NCI-H1092 treated with DMSO at 0.1 percent for 48 hours (cell line): Measurements from ENCODE around the gene ACP5.
"Not testable (repeated sequence)": the region's sequence is repeated elsewhere in the genome, so short reads cannot be mapped to it uniquely, and the experiment has no call there.

ENCODE experiments used
- DNase-seq: peaks from one replicate; lab custom pipeline; 2025; lab: John Stamatoyannopoulos, UW

ACP5 gene

GRCh38 chr19:11578258-11579142 lies 1.1 kb upstream of the ACP5 start:
- no peak for DNase-seq

GRCh38 chr19:11576227-11576626 lies 1.2 kb downstream of the ACP5 start:
- DNase-seq = no peak

DNA sequence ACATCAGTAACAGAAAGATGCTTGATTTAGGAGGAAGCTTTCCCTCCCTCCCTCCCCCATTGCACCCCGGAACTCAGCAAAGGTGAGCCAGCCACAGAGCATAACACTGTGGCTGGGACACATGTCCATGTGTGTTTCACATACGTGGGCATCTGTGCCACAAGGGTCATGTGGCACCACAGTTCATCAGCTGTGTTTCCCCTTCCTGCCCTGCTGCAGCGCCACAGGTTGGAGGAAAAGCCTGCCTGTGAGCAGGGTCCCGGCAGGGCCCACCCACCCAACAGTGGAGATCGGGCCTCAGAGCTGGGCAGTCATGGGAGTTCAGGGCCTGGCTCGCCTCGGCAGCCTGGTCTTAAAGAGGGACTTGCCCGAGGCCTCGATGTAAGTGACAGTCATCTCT lies 2.8 kb downstream of the ACP5 start:
- no peak for DNase-seq

- DNase-seq = not testable (repeated sequence)
Observed at GRCh38 chr19:11573763-11574162, 3.7 kb downstream of the ACP5 start.

GRCh38 chr19:11573354-11573753 lies 4.1 kb downstream of the ACP5 start:
- DNase-seq = not testable (repeated sequence)

DNA sequence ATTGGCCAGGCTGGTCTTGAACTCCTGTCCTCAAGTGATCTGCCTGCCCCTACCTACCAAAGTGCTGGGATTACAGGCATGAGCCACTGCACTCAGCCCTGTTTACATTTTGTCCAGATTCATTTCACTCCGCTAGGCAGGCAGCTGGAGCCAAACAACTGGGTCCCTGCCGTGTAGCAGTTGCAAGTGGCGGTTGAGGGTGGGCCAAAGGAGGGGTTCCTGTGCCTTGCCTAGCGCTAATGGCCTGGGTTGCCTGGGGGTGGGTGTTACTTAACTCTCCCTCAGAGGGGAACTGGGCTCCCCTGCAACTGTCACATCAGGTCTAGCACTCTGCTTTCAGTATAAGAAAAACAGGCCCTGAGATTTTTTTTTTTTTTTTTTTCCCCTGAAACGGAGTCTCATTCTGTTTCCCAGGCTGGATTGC lies 7.4 kb downstream of the ACP5 start:
- no peak for DNase-seq

DNA sequence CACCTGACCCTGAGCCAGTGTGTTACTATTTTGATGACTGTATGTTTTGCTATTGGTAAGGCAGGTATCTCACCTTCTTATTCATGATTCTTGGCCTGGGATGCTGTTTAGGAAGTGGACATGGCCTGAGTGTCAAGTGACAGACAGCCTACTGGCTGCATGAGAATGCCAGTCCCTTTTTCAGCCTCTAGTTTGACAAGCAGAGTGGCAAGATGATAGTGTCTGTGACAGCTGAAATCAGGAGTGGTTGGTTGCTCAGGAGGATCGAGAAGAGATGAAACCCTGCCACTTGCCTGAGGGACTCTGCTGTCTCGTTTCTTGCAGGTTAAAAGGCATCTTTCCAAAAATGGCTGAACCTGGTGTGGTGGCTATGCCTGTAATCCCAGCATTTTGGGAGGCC lies 11.3 kb downstream of the ACP5 start:
- no peak for DNase-seq

DNA sequence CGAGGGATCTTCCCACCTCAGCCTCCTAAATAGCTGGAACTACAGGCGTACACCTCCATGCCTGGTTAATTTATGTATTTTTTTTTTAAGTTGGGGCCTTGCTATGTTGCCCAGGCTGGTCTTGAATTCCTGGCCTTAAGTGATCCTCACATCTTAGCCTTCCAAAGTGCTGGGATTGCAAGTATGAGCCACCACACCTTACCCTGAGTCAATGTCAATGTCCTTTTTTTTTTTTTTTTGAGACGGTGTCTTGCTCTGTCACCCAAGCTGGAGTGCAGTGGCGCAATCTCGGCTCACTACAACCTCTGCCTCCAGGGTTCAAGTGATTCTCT lies 11.8 kb downstream of the ACP5 start:
- DNase-seq = not testable (repeated sequence)

DNA sequence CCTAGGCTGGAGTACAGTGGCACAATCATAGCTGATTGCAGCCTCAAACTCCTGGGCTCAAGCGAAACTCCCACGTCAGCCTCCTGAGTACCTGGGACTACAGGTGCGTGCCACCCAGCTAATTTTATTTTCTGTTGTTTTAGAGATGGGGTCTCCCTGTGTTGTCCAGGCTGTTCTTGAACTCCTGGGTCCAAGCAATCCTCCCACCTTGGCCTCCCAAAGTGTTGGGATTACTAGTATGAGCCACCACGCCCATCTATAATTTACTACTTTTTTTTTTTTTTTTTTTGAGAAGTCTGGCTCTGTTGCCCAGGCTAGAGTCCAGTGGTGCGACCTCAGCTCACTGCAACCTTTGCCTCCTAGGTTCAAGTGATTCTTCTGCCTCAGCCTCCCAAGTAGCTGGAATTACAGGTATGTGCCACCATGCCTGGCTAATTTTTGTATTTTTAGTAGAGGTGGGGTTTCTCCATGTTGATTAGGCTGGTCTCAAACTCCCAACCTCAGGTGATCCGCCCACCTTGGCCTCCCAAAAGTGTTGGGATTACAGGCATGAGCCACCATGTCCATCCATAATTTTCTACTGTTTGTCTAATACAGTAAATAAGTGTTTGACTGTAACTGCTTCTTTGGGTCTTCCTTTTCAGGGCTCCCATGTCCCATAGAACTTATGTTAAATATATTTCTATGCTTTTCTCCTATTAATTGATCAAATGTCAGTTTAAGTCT lies 13.2 kb downstream of the ACP5 start:
- not testable (repeated sequence) for DNase-seq

DNA sequence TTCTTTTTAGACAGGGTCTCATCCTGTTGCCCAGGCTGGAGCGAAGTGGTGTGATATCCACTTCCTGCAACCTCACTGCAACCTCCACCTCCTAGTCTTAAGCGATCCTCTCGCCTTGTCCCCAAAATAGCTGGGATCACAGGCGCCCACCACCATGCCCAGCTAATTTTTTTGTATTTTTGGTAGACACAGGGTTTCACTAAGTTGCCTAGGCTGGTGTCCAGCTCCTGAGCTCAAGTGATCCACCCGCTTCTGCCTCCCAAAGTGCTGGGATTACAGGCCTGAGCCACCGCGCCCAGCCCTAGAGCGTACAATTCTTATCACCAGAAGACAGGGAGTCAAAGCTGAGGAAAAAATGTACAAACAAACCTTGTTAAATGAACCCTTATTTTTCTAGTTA lies 13.9 kb downstream of the ACP5 start:
- no peak for DNase-seq

GRCh38 chr19:11560404-11561051 lies 16.9 kb downstream of the ACP5 start:
- DNase-seq = peak; percentile 72

DNA sequence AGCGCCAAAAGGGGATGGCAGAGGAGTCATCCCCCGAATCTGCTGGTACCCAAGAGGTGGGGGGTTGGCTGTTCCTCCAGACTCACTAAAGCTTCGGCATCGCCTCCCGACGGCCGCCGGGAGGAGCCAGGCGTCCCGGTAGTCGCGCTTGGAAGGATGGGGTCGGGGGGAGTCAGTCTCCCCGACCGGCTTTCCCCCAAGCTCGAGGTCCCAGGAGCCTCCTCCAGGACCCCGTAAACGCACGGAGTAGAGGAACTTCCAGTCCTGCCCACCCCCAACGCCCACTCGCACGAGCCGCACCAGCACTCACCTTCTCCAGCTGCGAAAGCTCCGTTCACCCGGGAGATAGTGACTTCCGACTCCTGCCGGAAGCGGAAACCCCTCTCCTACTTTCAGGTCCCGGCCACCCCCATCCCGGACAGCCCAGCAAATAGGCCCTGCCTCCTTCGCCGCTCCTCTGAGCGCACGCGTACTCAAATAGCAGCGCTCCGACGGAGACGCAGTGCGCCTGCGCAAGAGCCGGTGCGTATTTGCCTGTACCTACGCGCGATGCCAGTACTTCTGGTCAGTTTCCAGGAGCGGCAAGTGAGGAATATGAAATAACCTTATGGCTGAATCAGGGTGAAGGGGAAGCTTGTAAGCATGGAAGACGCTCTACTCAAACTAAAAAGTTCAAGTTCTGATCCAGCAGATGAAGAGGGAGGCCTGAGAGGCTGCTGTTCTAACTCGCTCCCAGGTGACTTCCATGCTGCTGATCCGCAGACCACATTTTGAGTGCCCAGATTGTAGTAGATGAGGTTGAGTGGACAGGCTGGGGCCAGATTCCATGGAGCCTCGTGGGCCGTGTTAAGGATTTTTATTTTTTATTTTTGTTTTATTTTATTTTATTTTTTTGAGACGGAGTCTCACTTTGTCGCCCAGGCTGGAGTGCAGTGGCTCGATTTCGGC lies 18.3 kb downstream of the ACP5 start, which contains the start of gene ELOF1:
Gene ELOF1 (minus strand): TSS at position 350 of the 948 bp plus-strand sequence. CDS start 4,883 bp downstream, outside the sequence.
- DNase-seq = peak; percentile 98

DNA sequence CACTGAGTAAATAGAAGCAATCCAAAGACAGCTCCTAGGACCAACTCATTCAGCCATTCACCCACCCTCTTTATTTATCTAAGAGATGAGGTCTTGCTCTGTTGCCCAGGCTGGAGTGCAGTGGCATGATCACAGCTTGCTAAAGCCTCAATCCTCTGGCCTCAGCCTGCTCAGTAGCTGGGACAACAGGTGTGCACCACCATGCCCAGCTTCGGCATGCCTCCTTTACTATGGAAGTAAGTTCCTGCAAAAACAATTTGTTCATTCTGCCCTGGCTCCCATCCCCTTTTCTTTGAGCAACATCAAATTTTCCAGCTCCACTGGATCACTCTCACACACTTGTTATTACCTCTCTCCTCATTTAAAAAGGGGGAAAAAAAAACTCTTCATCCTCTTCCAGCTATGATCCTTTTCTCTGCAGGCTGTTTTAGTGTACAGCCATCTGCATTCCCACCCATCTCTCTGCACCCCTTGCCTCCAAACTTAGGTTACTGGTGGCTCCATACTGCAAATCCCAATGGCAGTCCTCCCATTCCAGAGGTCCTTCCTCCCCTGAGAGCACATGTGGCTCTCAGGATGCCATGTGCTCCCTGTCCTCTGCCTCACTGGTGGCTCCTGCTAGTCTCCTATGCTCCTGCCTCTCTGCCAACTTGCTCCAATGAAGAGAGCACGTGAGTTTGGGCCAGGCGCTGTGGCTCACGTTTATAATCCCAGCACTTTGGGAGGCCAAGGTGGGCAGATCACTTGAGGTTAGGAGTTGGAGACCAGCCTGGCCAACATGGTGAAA lies 20.6 kb downstream of the ACP5 start:
- DNase-seq = no peak

DNA sequence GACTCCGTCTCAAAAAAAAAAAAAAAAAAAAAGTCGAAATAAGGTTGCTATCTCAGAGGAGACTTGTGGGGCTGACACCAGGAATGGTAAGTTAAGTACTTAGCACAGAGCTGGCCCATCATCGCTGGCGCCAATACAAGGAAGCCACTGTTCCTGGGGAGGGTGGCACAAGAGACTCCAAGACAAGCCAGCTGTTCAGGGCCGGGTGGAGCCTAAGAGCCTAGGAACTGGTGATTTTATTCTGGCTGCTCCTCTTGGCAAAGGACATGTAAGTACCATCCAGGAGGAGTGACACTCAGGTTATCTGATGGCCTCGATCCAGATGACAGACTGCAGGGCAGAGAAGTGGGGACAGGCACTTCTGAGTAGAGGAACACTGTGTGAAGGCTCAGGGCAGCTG lies 22.2 kb downstream of the ACP5 start:
- DNase-seq = no peak

DNA sequence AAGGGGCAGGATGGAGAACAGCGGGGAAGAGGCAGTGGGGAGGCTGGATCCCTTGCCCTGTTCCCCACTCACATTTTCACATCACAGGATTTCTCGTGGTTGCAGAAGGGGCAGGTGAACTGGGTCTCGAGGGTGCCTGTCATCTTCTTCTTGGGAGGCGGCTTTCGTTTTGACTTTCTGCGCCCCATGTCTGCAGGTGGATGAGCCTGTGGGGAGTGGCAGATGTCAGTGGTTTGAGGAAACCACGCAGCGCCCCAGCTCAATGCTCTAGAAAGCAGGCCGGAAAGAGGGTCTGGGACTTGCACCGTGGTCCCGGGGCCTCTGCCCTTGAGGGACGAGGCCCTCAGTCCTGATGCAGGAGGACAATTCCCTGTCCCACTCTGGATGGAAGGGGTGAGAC lies 23.3 kb downstream of the ACP5 start:
- no peak for DNase-seq

DNA sequence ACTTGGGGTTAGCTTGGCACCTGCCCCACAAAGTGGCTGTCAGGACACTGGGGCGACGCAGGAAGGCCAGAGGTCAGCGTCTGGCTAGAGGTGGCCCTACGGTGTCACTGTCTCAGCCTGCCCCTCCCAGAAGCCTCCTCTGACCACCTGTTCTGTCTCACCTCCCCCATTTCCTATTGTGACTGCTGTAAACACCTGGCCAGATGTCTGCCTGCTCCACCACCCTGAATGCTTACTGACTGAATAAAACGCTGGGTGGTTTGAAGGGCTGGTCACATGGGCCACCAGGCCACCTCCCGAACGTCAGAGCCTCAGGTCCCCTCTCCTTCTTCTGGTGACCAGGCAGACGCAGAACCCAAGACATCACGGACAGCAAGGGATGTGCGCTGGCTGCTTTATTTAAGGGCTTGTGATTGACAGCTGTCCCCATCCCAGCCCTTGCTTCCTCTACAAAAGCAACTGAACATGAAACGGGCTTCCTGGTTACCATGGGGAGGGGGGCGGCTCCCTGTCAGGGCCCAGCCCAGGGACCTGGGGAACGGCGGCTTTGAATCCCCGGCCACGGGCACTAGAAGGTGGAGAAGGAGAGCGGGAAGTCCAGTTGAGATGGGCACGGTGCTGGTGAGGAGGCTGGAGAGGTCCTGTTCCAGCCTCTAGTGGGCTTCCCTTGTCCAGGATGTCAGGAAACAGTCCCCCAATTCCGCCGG lies 24.6 kb downstream of the ACP5 start:
- no peak for DNase-seq

DNA sequence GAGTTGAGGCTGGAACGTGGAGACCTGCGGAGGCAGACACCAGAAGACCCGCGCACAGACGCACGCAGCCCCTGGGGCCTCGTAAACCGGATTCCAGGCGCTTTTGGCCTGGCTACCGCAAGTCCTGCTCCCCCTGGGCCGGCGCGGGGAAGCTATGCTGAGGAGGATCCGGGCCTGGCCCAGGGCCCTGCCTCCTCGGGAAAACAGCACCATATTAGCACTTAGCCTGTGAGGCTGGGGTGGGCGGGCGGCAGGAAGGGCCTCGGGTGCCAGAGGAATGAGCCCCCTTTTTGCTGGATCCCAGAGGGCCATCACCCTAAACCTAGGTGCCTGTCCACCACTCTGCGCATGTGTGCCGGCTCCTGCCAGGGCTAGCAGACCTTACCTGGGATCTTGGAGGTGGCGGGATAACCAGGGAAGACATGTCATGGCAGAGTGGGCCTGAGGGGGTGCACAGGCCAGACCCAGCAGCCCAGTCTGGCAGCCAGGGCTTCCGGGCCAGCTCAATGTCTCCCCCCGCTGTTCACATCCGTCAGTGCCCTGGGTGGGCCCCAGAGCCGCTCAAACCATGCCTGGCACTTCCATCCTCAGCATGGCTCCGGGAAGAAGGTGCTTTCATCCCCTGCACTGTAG lies 25.7 kb downstream of the ACP5 start:
- no peak for DNase-seq

GRCh38 chr19:11550265-11550664 lies 27.2 kb downstream of the ACP5 start:
- DNase-seq = no peak

GRCh38 chr19:11549386-11549953 lies 28.0 kb downstream of the ACP5 start:
- DNase-seq = no peak
